Glutamatergic neuron (in vitro differentiated cells): ENCODE data around the gene DCANP1. TPM values are rescaled to one million over a fixed set of nuclear protein-coding genes. Genes with fewer than 3 reads are reported as not detected.

Experiments used
- DNase-seq: peaks from one replicate; pipeline ENCODE4 v3.0.0; 2022
- H3K27ac Mint-ChIP-seq: one replicate; pipeline ENCODE4 v1.8.0; 2020; ENCODE audit warnings: mild to moderate bottlenecking, mixed read lengths, inconsistent platforms; ENCODE audit not compliant: unreplicated experiment
- H3K27me3 Mint-ChIP-seq: one replicate; pipeline ENCODE4 v1.8.0; 2020; ENCODE audit warnings: mild to moderate bottlenecking, moderate library complexity, mixed read lengths, inconsistent platforms; ENCODE audit not compliant: unreplicated experiment
- H3K36me3 Mint-ChIP-seq: one replicate; pipeline ENCODE4 v1.8.0; 2020; ENCODE audit warnings: mild to moderate bottlenecking, mixed read lengths, inconsistent platforms; ENCODE audit not compliant: unreplicated experiment
- H3K4me1 Mint-ChIP-seq: one replicate; pipeline ENCODE4 v1.8.0; 2020; ENCODE audit warnings: mild to moderate bottlenecking, low read depth, mixed read lengths, inconsistent platforms; ENCODE audit not compliant: unreplicated experiment
- H3K4me3 Mint-ChIP-seq: one replicate; pipeline ENCODE4 v1.8.0; 2020; ENCODE audit warnings: mild to moderate bottlenecking, mixed read lengths, inconsistent platforms; ENCODE audit not compliant: unreplicated experiment
- H3K9me3 Mint-ChIP-seq: one replicate; pipeline ENCODE4 v1.8.0; 2020; ENCODE audit warnings: mild to moderate bottlenecking, moderate library complexity, mixed read lengths, inconsistent platforms; ENCODE audit not compliant: unreplicated experiment
- total RNA-seq: library from RNA; stranded (reverse); fragmentation: NEBNext Ultra II Directional; extraction: Animal tissue kit (Norgen Biotek cat#: 25700); gene quantifications from one replicate; pipeline ENCODE4 v1.2.1, GENCODE V29; 2021; ENCODE audit not compliant: unreplicated experiment
- TF ChIP-seq, protein P1 (sequence below): fragments of 200-600 bp; sonication (generic); IDR thresholded peaks from one replicate; pipeline ENCODE4 v1.5.0; 2021; ENCODE audit not compliant: partially characterized antibody, unreplicated experiment

Gene DCANP1
- total RNA-seq, 1 donor from 2014 or later: not detected

GRCh38 chr5:135438636-135439221 is 8.4 kb downstream of the DCANP1 start:
- TF ChIP-seq, protein P1, sequence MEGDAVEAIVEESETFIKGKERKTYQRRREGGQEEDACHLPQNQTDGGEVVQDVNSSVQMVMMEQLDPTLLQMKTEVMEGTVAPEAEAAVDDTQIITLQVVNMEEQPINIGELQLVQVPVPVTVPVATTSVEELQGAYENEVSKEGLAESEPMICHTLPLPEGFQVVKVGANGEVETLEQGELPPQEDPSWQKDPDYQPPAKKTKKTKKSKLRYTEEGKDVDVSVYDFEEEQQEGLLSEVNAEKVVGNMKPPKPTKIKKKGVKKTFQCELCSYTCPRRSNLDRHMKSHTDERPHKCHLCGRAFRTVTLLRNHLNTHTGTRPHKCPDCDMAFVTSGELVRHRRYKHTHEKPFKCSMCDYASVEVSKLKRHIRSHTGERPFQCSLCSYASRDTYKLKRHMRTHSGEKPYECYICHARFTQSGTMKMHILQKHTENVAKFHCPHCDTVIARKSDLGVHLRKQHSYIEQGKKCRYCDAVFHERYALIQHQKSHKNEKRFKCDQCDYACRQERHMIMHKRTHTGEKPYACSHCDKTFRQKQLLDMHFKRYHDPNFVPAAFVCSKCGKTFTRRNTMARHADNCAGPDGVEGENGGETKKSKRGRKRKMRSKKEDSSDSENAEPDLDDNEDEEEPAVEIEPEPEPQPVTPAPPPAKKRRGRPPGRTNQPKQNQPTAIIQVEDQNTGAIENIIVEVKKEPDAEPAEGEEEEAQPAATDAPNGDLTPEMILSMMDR: no peak
- peaks cover 4% of the 10 kb centered on the region for H3K27me3 Mint-ChIP-seq
- H3K36me3 Mint-ChIP-seq: no peaks in the 10 kb centered on the region
- H3K4me3 Mint-ChIP-seq: no peak overlapping the region
- no peak for DNase-seq
- peaks cover 10% of the 10 kb centered on the region for H3K4me1 Mint-ChIP-seq
- no peak overlapping the region for H3K27ac Mint-ChIP-seq
- no peaks in the 10 kb centered on the region for H3K9me3 Mint-ChIP-seq

DNA sequence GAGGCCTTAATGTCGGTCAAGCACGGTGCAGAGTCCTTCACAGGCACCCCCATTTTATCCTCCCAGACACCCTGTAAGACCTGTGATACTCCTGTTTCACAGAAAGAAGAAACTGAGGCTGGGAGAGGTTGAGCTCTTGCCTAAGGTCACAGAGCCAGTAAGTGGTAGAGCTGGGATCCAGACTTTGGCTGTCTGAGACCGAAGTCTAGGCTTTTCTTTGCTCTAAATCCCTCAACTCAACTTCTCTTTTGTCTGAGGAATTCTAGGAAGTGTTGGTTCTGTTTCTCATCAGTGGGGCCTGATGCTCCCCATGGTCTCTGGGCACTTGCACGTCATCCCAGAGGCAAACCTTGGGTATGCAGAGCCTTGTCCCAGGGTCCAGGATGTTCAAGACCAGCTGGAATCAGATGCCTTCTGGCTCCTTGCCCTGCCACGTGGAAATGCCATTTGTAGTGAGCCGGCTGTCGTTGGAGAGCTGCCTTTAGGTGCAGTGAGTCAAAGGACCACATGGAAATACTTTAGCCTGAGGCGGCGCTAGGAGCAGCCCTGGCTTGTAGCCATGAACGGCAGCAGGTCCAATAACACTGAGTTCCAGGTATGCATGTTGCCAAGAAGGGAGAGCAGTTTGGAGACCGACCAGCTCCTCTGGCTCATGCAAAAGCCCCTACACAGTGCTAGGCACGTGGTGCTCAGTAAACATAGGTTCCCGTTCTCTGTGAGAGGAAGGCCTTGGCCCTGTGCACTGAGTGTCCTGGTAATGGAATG is 9.2 kb downstream of the DCANP1 start:
- TF ChIP-seq, protein P1: no peak
- Mint-ChIP-seq H3K9me3 (no peaks in the 10 kb centered on the region), H3K27me3 (peaks cover 4% of the 10 kb centered on the region), H3K27ac (no peak overlapping the region), H3K36me3 (no peaks in the 10 kb centered on the region), H3K4me3 (no peak overlapping the region), H3K4me1 (peaks cover 9% of the 10 kb centered on the region)
- no peak for DNase-seq

DNA sequence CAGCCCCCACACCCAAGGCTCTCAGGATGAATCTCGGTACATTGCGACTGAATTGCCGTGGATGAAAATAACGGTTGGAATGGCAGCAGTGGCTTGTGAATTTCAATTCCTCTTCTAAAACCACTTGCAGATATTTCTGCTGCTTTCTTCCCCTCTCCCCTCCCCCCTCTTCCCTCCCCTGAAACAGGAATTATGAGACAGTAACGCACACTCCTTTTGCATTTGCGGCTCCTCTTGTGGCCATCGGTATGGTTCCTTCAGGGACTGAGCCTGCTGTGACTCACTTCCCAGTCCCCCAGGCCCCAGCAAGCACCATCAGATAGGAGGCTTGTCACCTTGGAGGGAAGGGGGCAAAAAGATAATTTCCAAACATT is 9.7 kb downstream of the DCANP1 start:
- peaks cover 8% of the 10 kb centered on the region for H3K4me1 Mint-ChIP-seq
- no peak overlapping the region for H3K4me3 Mint-ChIP-seq
- H3K9me3 Mint-ChIP-seq: no peaks in the 10 kb centered on the region
- peaks cover 4% of the 10 kb centered on the region for H3K27me3 Mint-ChIP-seq
- no peaks in the 10 kb centered on the region for H3K36me3 Mint-ChIP-seq
- TF ChIP-seq, protein P1: no peak
- DNase-seq: no peak
- no peak overlapping the region for H3K27ac Mint-ChIP-seq

DNA sequence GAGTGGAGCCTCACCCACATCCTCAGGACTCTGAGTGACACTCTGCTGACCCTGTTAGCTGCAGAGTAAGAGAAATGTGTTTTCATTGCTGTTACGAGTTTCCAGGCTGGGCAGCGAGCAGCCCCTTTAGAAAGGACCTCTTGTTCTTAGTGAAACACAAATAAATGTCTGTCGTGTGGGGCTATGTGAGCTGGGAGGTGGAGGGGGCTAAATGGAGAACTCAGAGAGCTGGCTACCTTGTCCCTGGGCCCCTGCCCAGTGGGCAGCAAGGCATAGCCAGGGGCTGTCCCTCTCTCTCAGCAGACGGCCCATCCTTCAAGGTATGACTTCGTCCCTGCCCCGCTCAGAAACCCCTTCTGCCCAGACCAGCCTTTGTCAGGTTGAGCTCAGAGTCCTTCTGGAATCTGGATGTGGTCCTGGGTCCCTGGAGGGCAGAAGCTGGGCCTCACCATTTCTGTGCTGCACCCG is 10.2 kb downstream of the DCANP1 start:
- no peak for DNase-seq
- Mint-ChIP-seq H3K27ac (no peak overlapping the region), H3K27me3 (peaks cover 4% of the 10 kb centered on the region)

More for the DNA sequence above, 10.2 kb downstream of the DCANP1 start:
- Mint-ChIP-seq H3K4me1 (peaks cover 8% of the 10 kb centered on the region), H3K36me3 (no peaks in the 10 kb centered on the region), H3K4me3 (no peak overlapping the region), H3K9me3 (no peaks in the 10 kb centered on the region)
- TF ChIP-seq, protein P1: no peak
